ENCODE results near the gene ZSWIM8. TPM values are rescaled to one million over a fixed set of nuclear protein-coding genes. Genes with fewer than 3 reads are reported as not detected.

The ZSWIM8 gene
- total RNA-seq, 4 donors from 2014 or later, result 87.5 to 345 (median 187) TPM

GRCh38 chr10:73847031-73847430 lies 61.6 kb downstream of the ZSWIM8 start:
- peak in 1 of 3 donors; percentile 22 for DNase-seq
- peaks cover 0 to 81% (median 0%) of the 10 kb centered on the region in 3 donors for H3K36me3 ChIP-seq
- H3K27me3 ChIP-seq, result no peaks in the 10 kb centered on the region
- H3K27ac ChIP-seq, result no peak overlapping the region
- TF ChIP-seq POLR2A (IDR thresholded peaks at IDR 0.05), result no peak
- TF ChIP-seq CTCF (IDR thresholded peaks at IDR 0.05), result no peak
- no peak overlapping the region for H3K4me3 ChIP-seq
- no peaks in the 10 kb centered on the region for H3K9me3 ChIP-seq
- H3K4me1 ChIP-seq, result peaks cover 0 to 13% (median 4%) of the 10 kb centered on the region in 4 donors

GRCh38 chr10:73848821-73849489 lies 63.5 kb downstream of the ZSWIM8 start:
- peaks cover 0 to 22% (median 4%) of the 10 kb centered on the region in 4 donors for H3K4me1 ChIP-seq
- H3K27me3 ChIP-seq, result no peaks in the 10 kb centered on the region
- H3K36me3 ChIP-seq, result peaks cover 0 to 82% (median 0%) of the 10 kb centered on the region in 3 donors
- DNase-seq, result peak; percentile 91 to 96 (median 91)
- peak overlapping the region in 3 of 4 donors; percentile 26 to 75 (median 52) for H3K27ac ChIP-seq
- H3K9me3 ChIP-seq, result no peaks in the 10 kb centered on the region
- no peak overlapping the region for H3K4me3 ChIP-seq
- TF ChIP-seq POLR2A (IDR thresholded peaks at IDR 0.05) (peak in 1 of 2 donors; percentile 9), CTCF (IDR thresholded peaks at IDR 0.05) (peak; percentile 98 to 100 (median 99))

GRCh38 chr10:73850211-73850610 lies 64.8 kb downstream of the ZSWIM8 start:
- peak in 1 of 3 donors; percentile 43 for DNase-seq
- Histone ChIP-seq H3K4me1 (peaks cover 0 to 34% (median 4%) of the 10 kb centered on the region in 4 donors), H3K27me3 (no peaks in the 10 kb centered on the region), H3K27ac (peak overlapping the region; percentile 15 to 75 (median 46)), H3K9me3 (no peaks in the 10 kb centered on the region), H3K4me3 (no peak overlapping the region), H3K36me3 (peaks cover 0 to 70% (median 0%) of the 10 kb centered on the region in 3 donors)
- TF ChIP-seq POLR2A (IDR thresholded peaks at IDR 0.05), result no peak
- no peak for TF ChIP-seq CTCF (IDR thresholded peaks at IDR 0.05)

- H3K4me1 ChIP-seq, result peaks cover 0 to 41% (median 4%) of the 10 kb centered on the region in 4 donors
- H3K36me3 ChIP-seq, result peaks cover 0 to 63% (median 0%) of the 10 kb centered on the region in 3 donors
Observed at GRCh38 chr10:73850863-73851461, 65.6 kb downstream of the ZSWIM8 start.

More at GRCh38 chr10:73850863-73851461, 65.6 kb downstream of the ZSWIM8 start:
- H3K27me3 ChIP-seq, result no peaks in the 10 kb centered on the region
- no peak overlapping the region for H3K4me3 ChIP-seq
- no peaks in the 10 kb centered on the region for H3K9me3 ChIP-seq
- no peak for DNase-seq
- TF ChIP-seq CTCF (IDR thresholded peaks at IDR 0.05) (no peak), POLR2A (IDR thresholded peaks at IDR 0.05) (no peak)
- H3K27ac ChIP-seq, result peak overlapping the region in 2 of 4 donors; percentile 53 to 75

Small RNAs within 50 kb of the gene (small RNA-seq; reads per million reads assigned to genes)
- gene AC022400.4 (0 reads per million in 2 donors), gene AC022400.9 (0 reads per million in 2 donors), gene ZSWIM8-AS1 (0 reads per million in 2 donors)

Other genes with a start within 250 kb of the ZSWIM8 start
- 10 to 100 TPM; 41.0 to 65.1 (median 50.5) TPM for gene USP54, start 194.3 kb upstream of the ZSWIM8 start, total RNA-seq
- not detected for gene MYOZ1, start 144.1 kb upstream of the ZSWIM8 start, total RNA-seq
- not detected for gene SYNPO2L, start 129.6 kb upstream of the ZSWIM8 start, total RNA-seq
- 10 to 100 TPM; 11.6 to 23.3 (median 16.1) TPM for gene AGAP5, start 87.5 kb upstream of the ZSWIM8 start, total RNA-seq
- 10 to 100 TPM; 48.7 to 81.5 (median 79.9) TPM for gene SEC24C, start 41.2 kb upstream of the ZSWIM8 start, total RNA-seq
- gene CHCHD1, start 3.6 kb upstream of the ZSWIM8 start, total RNA-seq, result 10 to 100 TPM in 3 of 4 donors, 1 to 10 TPM in 1; 9.9 to 36.8 (median 20.9) TPM
- gene NDST2, start 26.0 kb downstream of the ZSWIM8 start, total RNA-seq, result 10 to 100 TPM; 16.5 to 39.1 (median 27.7) TPM
- gene CAMK2G, start 88.9 kb downstream of the ZSWIM8 start, total RNA-seq, result 100 to 1,000 TPM in 3 of 4 donors, 10 to 100 TPM in 1; 34.7 to 159 (median 110) TPM
- 1 to 10 TPM in 3 of 4 donors, under 1 TPM in 1; 0.53 to 6.6 (median 2.7) TPM for gene PLAU, start 125.5 kb downstream of the ZSWIM8 start, total RNA-seq
- 100 to 1,000 TPM in 1 of 4 donors, 10 to 100 TPM in 3; 36.3 to 103 (median 61.4) TPM for gene VCL, start 212.5 kb downstream of the ZSWIM8 start, total RNA-seq

Measured in Peyer's patch (tissue), 4 donors.